GM12878 (cell line): ENCODE results near the gene FNIP1. TPM values are rescaled to one million over a fixed set of nuclear protein-coding genes. Genes with fewer than 3 reads are reported as not detected.

ENCODE experiments used
- ATAC-seq: fragments of 200-7000 bp; cut with Tn5 transposase; 3 replicates; pipeline ENCODE4 v1.9.1; 2020; ENCODE audit warnings: mild to moderate bottlenecking, moderate library complexity
- Bru-seq: library from RNA; stranded (reverse); fragments of 400-500 nt; gene quantifications from one replicate; lab custom pipeline; 2021; lab: Mats Ljungman, UMichigan
- BruChase-seq, 2 experiments: library from RNA; stranded (reverse); fragments of 400-500 nt; gene quantifications; one replicate each; lab custom pipeline; 2021; lab: Mats Ljungman, UMichigan
- BruUV-seq: library from RNA; stranded (reverse); fragments of 400-500 nt; replicated peaks from 2 replicates; lab custom pipeline; 2021; lab: Mats Ljungman, UMichigan
- CTCF ChIA-PET: fragments of 300-600 bp; sonication (Branson Sonifier 250); formaldehyde crosslinking; extraction: SDS; loops from one replicate; lab custom pipeline; 2021; ENCODE audit warnings: inconsistent platforms; lab: Yijun Ruan, JAX
- POLR2A ChIA-PET: fragments of 350-600 bp; formaldehyde crosslinking; extraction: SDS; loops from one replicate; lab custom pipeline; 2021; ENCODE audit warnings: inconsistent platforms; lab: Charles Lee
- RAD21 ChIA-PET: fragments of 300-600 bp; sonication (Branson Sonifier 250); formaldehyde crosslinking; loops from one replicate; lab custom pipeline; 2023; ENCODE audit warnings: antibody characterized with exemption; ENCODE audit not compliant: unreplicated experiment; lab: Charles Lee
- SMC1A ChIA-PET: fragments of 300-600 bp; sonication (Branson Sonifier 250); formaldehyde crosslinking; loops from one replicate; lab custom pipeline; 2023; ENCODE audit not compliant: unreplicated experiment, uncharacterized antibody; lab: Charles Lee
- DNase-seq: peaks from one replicate; pipeline ENCODE4 v3.0.0-alpha.2; 2011; ENCODE audit warnings: low read depth, low spot score
- FAIRE-seq: peaks from 3 replicates; lab custom pipeline; 2011; peaks lifted over from hg19 to GRCh38; lab: Jason Lieb, UNC
- H2AFZ ChIP-seq: 2 replicates; pipeline ENCODE4 v1.6.0; 2011; ENCODE audit warnings: low read depth, low read length, control low read depth; ENCODE audit not compliant: control insufficient read depth
- H3K27ac ChIP-seq: 2 replicates; pipeline ENCODE4 v1.5.1; 2011; ENCODE audit warnings: control low read depth; ENCODE audit not compliant: control insufficient read depth, insufficient read depth
- H3K27me3 ChIP-seq, 2 experiments: replicated peaks in 1 of 2; 2 replicates each; pipeline versions ENCODE4 v1.6.0 to v1.6.1; 2011; ENCODE audit warnings: low read length in 1 of 2; ENCODE audit not compliant: control insufficient read depth in 2 of 2, insufficient read depth in 2 of 2
- H3K36me3 ChIP-seq, 2 experiments: 2 replicates each; pipeline ENCODE4 v1.5.1; 2011; ENCODE audit warnings: low read length in 1 of 2; ENCODE audit not compliant: control insufficient read depth in 2 of 2, insufficient read depth in 2 of 2
- H3K4me1 ChIP-seq: 2 replicates; pipeline ENCODE4 v1.6.1; 2011; ENCODE audit warnings: mild to moderate bottlenecking, low read length, moderate library complexity, mixed read lengths; ENCODE audit not compliant: control insufficient read depth, insufficient read depth
- H3K4me2 ChIP-seq: 2 replicates; pipeline ENCODE4 v1.6.0; 2011; ENCODE audit warnings: control low read depth; ENCODE audit not compliant: control insufficient read depth, insufficient read depth
- H3K4me3 ChIP-seq: fragments of 200-600 bp; sonication (generic); 2 replicates; pipeline ENCODE4 v1.5.1; 2016
- H3K79me2 ChIP-seq: 2 replicates; pipeline ENCODE4 v1.6.0; 2011; ENCODE audit warnings: low read length; ENCODE audit not compliant: control insufficient read depth, insufficient read depth
- H3K9ac ChIP-seq: 2 replicates; pipeline ENCODE4 v1.8.0; 2011; ENCODE audit warnings: low read length, control low read depth, mixed read lengths; ENCODE audit not compliant: control insufficient read depth, insufficient read depth
- H3K9me3 ChIP-seq: replicated peaks from 3 replicates; pipeline ENCODE4 v1.5.1; 2011; ENCODE audit warnings: mild to moderate bottlenecking, low read length; ENCODE audit not compliant: control insufficient read depth, insufficient read depth
- H4K20me1 ChIP-seq: 2 replicates; pipeline ENCODE4 v1.6.0; 2011; ENCODE audit not compliant: control insufficient read depth, insufficient read depth
- BMI1 ChIP-seq: fragments of 450-650 bp; IDR thresholded peaks from 2 replicates; pipeline ENCODE4 v1.6.1; 2016; ENCODE audit warnings: mild to moderate bottlenecking, moderate library complexity, borderline replicate concordance
- CHD2 ChIP-seq: IDR thresholded peaks from 2 replicates; pipeline ENCODE4 v1.6.1; 2011; ENCODE audit warnings: low read depth, low read length, improper control_type of control experiment, borderline replicate concordance
- CREM ChIP-seq: IDR thresholded peaks from 2 replicates; pipeline ENCODE4 v1.6.1; 2014; ENCODE audit warnings: antibody characterized with exemption, low read depth
- CUX1 ChIP-seq: IDR thresholded peaks from 2 replicates; pipeline ENCODE4 v1.6.1; 2012; ENCODE audit warnings: improper control_type of control experiment, low read depth, low read length; ENCODE audit not compliant: insufficient replicate concordance
- ETV6 ChIP-seq, 2 experiments: fragments of 450-650 bp in 1 of 2; IDR thresholded peaks in 1 of 2; conservative IDR thresholded peaks in 1 of 2; 2 replicates each; pipeline ENCODE4 v1.6.1; 2014; ENCODE audit warnings: antibody characterized with exemption in 1 of 2, borderline replicate concordance in 1 of 2, low read depth in 1 of 2, mild to moderate bottlenecking in 1 of 2, moderate library complexity in 1 of 2
- IRF4 ChIP-seq: IDR thresholded peaks from 2 replicates; pipeline ENCODE4 v1.6.1; 2011; ENCODE audit warnings: low read depth, low read length
- KDM1A ChIP-seq: fragments of 200-600 bp; sonication (generic); IDR thresholded peaks from 2 replicates; pipeline ENCODE4 v1.6.1; 2016; ENCODE audit warnings: borderline replicate concordance
- POLR2AphosphoS2 ChIP-seq: IDR thresholded peaks from 2 replicates; pipeline ENCODE4 v1.6.1; 2011; ENCODE audit warnings: low read depth, mild to moderate bottlenecking, low read length, improper control_type of control experiment, moderate library complexity
- RFX5 ChIP-seq: IDR thresholded peaks from 2 replicates; pipeline ENCODE4 v1.6.1; 2011; ENCODE audit warnings: low read depth, low read length, improper control_type of control experiment
- SMAD5 ChIP-seq: IDR thresholded peaks from 2 replicates; pipeline ENCODE4 v1.6.1; 2016; ENCODE audit warnings: antibody characterized with exemption, low read depth
- WGBS: methylation state at CpG from one replicate; pipeline ENCODE4 v1.1.6; 2016; ENCODE audit warnings: low lambda C conversion rate; ENCODE audit not compliant: insufficient replicate concordance, insufficient coverage; ENCODE audit errors: missing lambda C conversion rate; 5-methylcytosine and 5-hydroxymethylcytosine counted together
- in situ Hi-C: fragments of 300-500 bp; cut with MboI; formaldehyde crosslinking; loops from 9 replicates; pipeline ENCODE4 v1.14.3; 2018; ENCODE audit warnings: mixed read lengths
- intact Hi-C: fragments of 100-400 bp; cut with micrococcal nuclease; formaldehyde crosslinking; loops from one replicate; pipeline ENCODE4 v1.14.2; 2022; ENCODE audit not compliant: unreplicated experiment
- long read RNA-seq, 2 experiments: library from polyadenylated mRNA; unstranded; transcript quantifications; one replicate each; pipeline ENCODE4 v2.0.0, GENCODE V29; 2019 to 2020
- polyA minus RNA-seq, 3 experiments: library from RNA; depleted of rRNA, polyadenylated mRNA; stranded (reverse); fragments of >200 nt; gene quantifications; 2 replicates each; pipeline ENCODE4 v1.2.3, GENCODE V29; 2011
- polyA plus RNA-seq, 11 experiments: library from polyadenylated mRNA; depleted of rRNA in 4 of 11; unstranded in 6 of 11; stranded (reverse) in 5 of 11; fragments of >200 nt; fragmentation: Nextera tagmentation in 4 of 11; fragmentation: Illumina TruSeq in 1 of 11; extraction: Ambion mirVana in 4 of 11; extraction: Trizol in 1 of 11; gene quantifications; 1 replicate in 1 of 11; 2 replicates in 10 of 11; pipeline versions ENCODE4 v1.2.1 to v1.2.3, GENCODE V29; 2011 to 2016; ENCODE audit warnings: inconsistent platforms in 2 of 11, missing spikeins in 2 of 11, low read depth in 1 of 11
- total RNA-seq, 4 experiments: library from RNA; depleted of rRNA in 3 of 4; stranded (reverse); fragments of >200 nt in 3 of 4; fragmentation: Illumina TruSeq in 1 of 4; extraction: Trizol in 1 of 4; gene quantifications; 2 replicates each; pipeline versions ENCODE4 v1.2.1 to v1.2.3, GENCODE V29; 2013 to 2021

Gene FNIP1
- 139 and 147 TPM in 2 replicates for total RNA-seq (2013; cell fraction: nucleolus; rRNA removed)
- total RNA-seq (2014; rRNA removed), result 16.1 and 19.5 TPM in 2 replicates
- total RNA-seq (2014; rRNA removed; fragmentation: Illumina TruSeq; extraction: Trizol), result 16.8 and 17.4 TPM in 2 replicates
- total RNA-seq (2021), result 17.0 and 18.0 TPM in 2 replicates
- polyA plus RNA-seq (2011; ENCODE audit: low read depth), result 7.4 TPM
- polyA plus RNA-seq (2011; rRNA removed), result 13.8 and 19.5 TPM in 2 replicates
- 6.4 and 7.3 TPM in 2 replicates for polyA plus RNA-seq (2011; cell fraction: cytosol; rRNA removed)
- 11.1 and 12.0 TPM in 2 replicates for polyA plus RNA-seq (2011; cell fraction: nucleus; rRNA removed)
- polyA plus RNA-seq (2012), result 11.7 and 12.4 TPM in 2 replicates
- polyA plus RNA-seq (2014; fragmentation: Illumina TruSeq; extraction: Trizol), result 9.9 and 12.6 TPM in 2 replicates
- 1 to 10 TPM; 4.3 to 7.0 TPM for polyA plus RNA-seq (2014; fragmentation: Nextera tagmentation; extraction: Ambion mirVana)
- 7.4 and 8.1 TPM in 2 replicates for polyA plus RNA-seq (2014; rRNA removed)
- 10 to 100 TPM; 14.1 to 16.3 TPM for polyA plus RNA-seq (2016; fragmentation: Nextera tagmentation; extraction: Ambion mirVana)
- polyA minus RNA-seq (2011; rRNA and poly(A)+ RNA removed), result 27.7 and 28.5 TPM in 2 replicates
- 10.4 TPM in 2 replicates for polyA minus RNA-seq (2011; cell fraction: cytosol; rRNA and poly(A)+ RNA removed)
- polyA minus RNA-seq (2011; cell fraction: nucleus; rRNA and poly(A)+ RNA removed), result 31.2 and 44.2 TPM in 2 replicates
- Bru-seq, nascent RNA, result percentile 91 among the genes with signal in this experiment
- BruChase-seq, experiment 1, labeled RNA remaining after a 6-hour chase, result percentile 98 among the genes with signal in this experiment
- BruChase-seq, experiment 2, labeled RNA remaining after a 2-hour chase, result percentile 99 among the genes with signal in this experiment
- long read RNA-seq, experiment 1, partial matches to known transcripts, result 0 of 7 reads
- long read RNA-seq, experiment 1, other reads (novel, unspliced or antisense), result 6 of 7 reads
- long read RNA-seq, experiment 2, partial matches to known transcripts, result 7 of 16 reads
- long read RNA-seq, experiment 2, other reads (novel, unspliced or antisense), result 9 of 16 reads

- DNase-seq (peak; percentile 86), FAIRE-seq (peak; percentile 88), ATAC-seq (peak; percentile 93)
- intact Hi-C loops, result loop anchor here (1.0 to 10.0 kb wide), 3 partner anchors 162 to 522 kb away; partner anchors contain the start of gene RAPGEF6
- ChIA-PET RAD21 (interaction anchor here (0.6 to 2.1 kb wide), 9 partner anchors 9 to 311 kb away, joined by 3 to 8 read pairs (median 4); no protein-coding TSS in a partner anchor), SMC1A (interaction anchor here (1.0 to 4.5 kb wide), 6 partner anchors 13 to 211 kb away, joined by 3 to 18 read pairs (median 4); no protein-coding TSS in a partner anchor), POLR2A (interaction anchor here (0.9 to 2.0 kb wide), 6 partner anchors 9 to 161 kb away, joined by 3 to 9 read pairs (median 4); partner anchors contain the start of gene RAPGEF6), CTCF (interaction anchor here (1.1 to 1.7 kb wide), 2 partner anchors 14 to 207 kb away, joined by 5 to 6 read pairs; no protein-coding TSS in a partner anchor)
- Histone ChIP-seq H3K4me1 (peaks cover 6% of the 10 kb centered on the region), H3K36me3 (no peaks in the 10 kb centered on the region), H3K4me2 (peak within 1 kb of the TSS; percentile 86), H3K9ac (peak within 1 kb of the TSS; percentile 95), H3K27me3 (no peaks in the 10 kb centered on the region), H3K9me3 (no peaks in the 10 kb centered on the region), H2AFZ (peak within 1 kb of the TSS; percentile 98), H3K27ac (peak within 1 kb of the TSS; percentile 93), H3K4me3 (peak within 1 kb of the TSS; percentile 86), H4K20me1 (peaks cover 3% of the 10 kb centered on the region; the same call in 1 of the 2 replicates), H3K79me2 (peaks cover 44% of the 10 kb centered on the region)
- WGBS, result 1% methylated on average over 73 of the region's 79 CpGs
- BruUV-seq, result TSS peak; percentile 91
- in situ Hi-C loops, result no loop called here
- peak; percentile 50; the same call in 1 of the 2 replicates for TF ChIP-seq CREM
- no peak for TF ChIP-seq CUX1
- no peak for TF ChIP-seq RFX5
- TF ChIP-seq ETV6 (conservative IDR thresholded peaks at IDR 0.05 in 1 of 2, IDR thresholded peaks at IDR 0.05 in 1 of 2; ENCODE audit: borderline replicate concordance in 1 of 2, low read depth in 1 of 2), result no peak
- TF ChIP-seq IRF4, result no peak
- peak; percentile 67 for TF ChIP-seq SMAD5
- TF ChIP-seq KDM1A, result no peak
- TF ChIP-seq POLR2AphosphoS2, result peak; percentile 29; the same call in 1 of the 2 replicates
- TF ChIP-seq BMI1, result no peak
- peak; percentile 81 for TF ChIP-seq CHD2
These were observed at the start of gene FNIP1 for GRCh38 chr5:131796793-131797693. Gene FNIP1, minus strand, starts transcription at chr5:131797017. Its CDS starts 96 bp downstream, at chr5:131796921.
